H9 (cell line): ENCODE measurements around the gene DUS1L. TPM values are rescaled to one million over a fixed set of nuclear protein-coding genes. Genes with fewer than 3 reads are reported as not detected.

Experiments used
- DNase-seq: peaks from one replicate; pipeline ENCODE4 v3.0.0-alpha.2; 2017
- H2AFZ ChIP-seq: one replicate; pipeline ENCODE4 v1.6.1; 2013; ENCODE audit warnings: mild to moderate bottlenecking, low read length, control low read depth, moderate library complexity
- H2AK5ac ChIP-seq: 2 replicates; pipeline ENCODE4 v1.6.1; 2013; ENCODE audit warnings: low read length, control low read depth, mixed read lengths; ENCODE audit not compliant: insufficient read length
- H2BK120ac ChIP-seq: one replicate; pipeline ENCODE4 v1.6.1; 2013; ENCODE audit warnings: low read depth, mild to moderate bottlenecking, low read length, control low read depth, inconsistent platforms; ENCODE audit not compliant: poor library complexity, severe bottlenecking
- H2BK12ac ChIP-seq: 2 replicates; pipeline ENCODE4 v1.6.1; 2013; ENCODE audit warnings: low read length, control low read depth, mixed read lengths, low read depth; ENCODE audit not compliant: insufficient read length
- H2BK15ac ChIP-seq: 2 replicates; pipeline ENCODE4 v1.6.1; 2013; ENCODE audit warnings: low read depth, low read length, control low read depth
- H2BK20ac ChIP-seq: one replicate; pipeline ENCODE4 v1.6.1; 2013; ENCODE audit warnings: low read depth, mild to moderate bottlenecking, low read length, control low read depth, inconsistent platforms; ENCODE audit not compliant: poor library complexity, severe bottlenecking
- H2BK5ac ChIP-seq: 2 replicates; pipeline ENCODE4 v1.6.1; 2013; ENCODE audit warnings: low read length, control low read depth, mixed read lengths; ENCODE audit not compliant: insufficient read length
- H3K14ac ChIP-seq: 2 replicates; pipeline ENCODE4 v1.6.1; 2013; ENCODE audit warnings: low read length, control low read depth; ENCODE audit not compliant: insufficient read depth
- H3K18ac ChIP-seq: 2 replicates; pipeline ENCODE4 v1.6.1; 2013; ENCODE audit warnings: low read depth, mild to moderate bottlenecking, mixed read lengths, low read length, control low read depth; ENCODE audit not compliant: insufficient read length
- H3K23ac ChIP-seq: 2 replicates; pipeline ENCODE4 v1.6.1; 2013; ENCODE audit warnings: low read length, control low read depth, mixed read lengths, low read depth; ENCODE audit not compliant: insufficient read length
- H3K23me2 ChIP-seq: 2 replicates; pipeline ENCODE4 v1.6.1; 2013; ENCODE audit warnings: low read depth, mild to moderate bottlenecking, mixed read lengths, low read length, control low read depth; ENCODE audit not compliant: insufficient read length, poor library complexity, severe bottlenecking
- H3K27ac ChIP-seq: 2 replicates; pipeline ENCODE4 v1.5.1; 2013; ENCODE audit warnings: low read length, control low read depth, mixed read lengths, low read depth; ENCODE audit not compliant: insufficient read length
- H3K27me3 ChIP-seq: 2 replicates; pipeline ENCODE4 v1.6.1; 2013; ENCODE audit warnings: low read length, control low read depth, inconsistent platforms; ENCODE audit not compliant: insufficient read depth
- H3K4ac ChIP-seq: 2 replicates; pipeline ENCODE4 v1.6.1; 2013; ENCODE audit warnings: low read depth, mild to moderate bottlenecking, control low read depth, inconsistent platforms, low read length, moderate library complexity
- H3K4me1 ChIP-seq: 2 replicates; pipeline ENCODE4 v1.6.1; 2013; ENCODE audit warnings: low read length, control low read depth, inconsistent platforms; ENCODE audit not compliant: insufficient read depth
- H3K4me2 ChIP-seq: 2 replicates; pipeline ENCODE4 v1.6.1; 2013; ENCODE audit warnings: low read length, control low read depth, mixed read lengths; ENCODE audit not compliant: insufficient read length, insufficient read depth
- H3K56ac ChIP-seq: 2 replicates; pipeline ENCODE4 v1.6.1; 2013; ENCODE audit warnings: low read depth, mild to moderate bottlenecking, mixed read lengths, low read length, control low read depth; ENCODE audit not compliant: insufficient read length
- H3K79me1 ChIP-seq: 2 replicates; pipeline ENCODE4 v1.6.1; 2013; ENCODE audit warnings: low read depth, mild to moderate bottlenecking, moderate library complexity, low read length, control low read depth, inconsistent platforms; ENCODE audit not compliant: insufficient read depth, poor library complexity, severe bottlenecking
- H3K79me2 ChIP-seq: 2 replicates; pipeline ENCODE4 v1.6.1; 2013; ENCODE audit warnings: low read length, control low read depth, inconsistent platforms; ENCODE audit not compliant: insufficient read depth
- H3K9ac ChIP-seq: 2 replicates; pipeline ENCODE4 v1.6.1; 2013; ENCODE audit warnings: low read length, control low read depth, mixed read lengths; ENCODE audit not compliant: insufficient read length; ENCODE audit errors: extremely low read depth
- H3K9me3 ChIP-seq: one replicate; pipeline ENCODE4 v1.6.1; 2013; ENCODE audit warnings: low read depth, low read length, inconsistent platforms; ENCODE audit not compliant: control insufficient read depth
- H3T11ph ChIP-seq: one replicate; pipeline ENCODE4 v1.6.1; 2013; ENCODE audit warnings: mild to moderate bottlenecking, low read length, control low read depth, inconsistent platforms
- H4K20me1 ChIP-seq: one replicate; pipeline ENCODE4 v1.6.1; 2013; ENCODE audit not compliant: control insufficient read depth, insufficient read length, insufficient read depth
- H4K5ac ChIP-seq: 2 replicates; pipeline ENCODE4 v1.6.1; 2013; ENCODE audit warnings: low read depth, mild to moderate bottlenecking, mixed read lengths, low read length, control low read depth; ENCODE audit not compliant: insufficient read length
- H4K8ac ChIP-seq: replicated peaks from 2 replicates; pipeline ENCODE4 v1.6.1; 2013; ENCODE audit warnings: low read length, control low read depth, mixed read lengths, low read depth; ENCODE audit not compliant: insufficient read length
- H4K91ac ChIP-seq: 2 replicates; pipeline ENCODE4 v1.6.1; 2013; ENCODE audit warnings: low read depth, mild to moderate bottlenecking, moderate library complexity, mixed read lengths, low read length, control low read depth; ENCODE audit not compliant: insufficient read length
- H3K27ac Mint-ChIP-seq, 3 experiments: 2 replicates in 2 of 3; 3 replicates in 1 of 3; pipeline ENCODE4 v1.8.0; 2020 to 2021; ENCODE audit warnings: mixed read lengths in 3 of 3, mild to moderate bottlenecking in 1 of 3, moderate library complexity in 1 of 3
- H3K27me3 Mint-ChIP-seq: 2 replicates; pipeline ENCODE4 v1.8.0; 2021; ENCODE audit warnings: low read depth, mild to moderate bottlenecking, moderate library complexity, mixed read lengths
- H3K36me3 Mint-ChIP-seq, 3 experiments: 2 replicates in 2 of 3; 3 replicates in 1 of 3; pipeline ENCODE4 v1.8.0; 2020 to 2021; ENCODE audit warnings: low read depth in 3 of 3, mixed read lengths in 3 of 3; ENCODE audit not compliant: insufficient read depth in 1 of 3
- H3K4me1 Mint-ChIP-seq, 2 experiments: 2 replicates each; pipeline ENCODE4 v1.8.0; 2020; ENCODE audit warnings: mixed read lengths in 2 of 2
- H3K4me3 Mint-ChIP-seq, 2 experiments: 2 replicates in 1 of 2; 3 replicates in 1 of 2; pipeline ENCODE4 v1.8.0; 2020 to 2021; ENCODE audit warnings: mild to moderate bottlenecking in 2 of 2, mixed read lengths in 2 of 2, moderate library complexity in 1 of 2
- H3K9me3 Mint-ChIP-seq, 2 experiments: 2 replicates in 1 of 2; 3 replicates in 1 of 2; pipeline ENCODE4 v1.8.0; 2020; ENCODE audit warnings: mild to moderate bottlenecking in 2 of 2, mixed read lengths in 2 of 2, moderate library complexity in 1 of 2
- WGBS: extraction: QIAGEN DNeasy Blood & Tissue Kit; methylation state at CpG from one replicate; pipeline ENCODE4 v1.1.7; 2013; ENCODE audit warnings: missing lambda C conversion rate, low lambda C conversion rate, mixed read lengths; ENCODE audit not compliant: insufficient read length; ENCODE audit errors: extremely low coverage; 5-methylcytosine and 5-hydroxymethylcytosine counted together
- total RNA-seq: library from RNA; stranded (reverse); gene quantifications from 2 replicates; pipeline ENCODE4 v1.2.1, GENCODE V29; 2021
- TF ChIP-seq, protein P1 (sequence below): fragments of 200-600 bp; sonication (generic); conservative IDR thresholded peaks from 3 replicates; pipeline ENCODE4 v1.8.0; 2021; ENCODE audit warnings: antibody characterized with exemption, mild to moderate bottlenecking

Gene DUS1L
- total RNA-seq, 1 experiment from 2014 or later, result 103 TPM

DNA sequence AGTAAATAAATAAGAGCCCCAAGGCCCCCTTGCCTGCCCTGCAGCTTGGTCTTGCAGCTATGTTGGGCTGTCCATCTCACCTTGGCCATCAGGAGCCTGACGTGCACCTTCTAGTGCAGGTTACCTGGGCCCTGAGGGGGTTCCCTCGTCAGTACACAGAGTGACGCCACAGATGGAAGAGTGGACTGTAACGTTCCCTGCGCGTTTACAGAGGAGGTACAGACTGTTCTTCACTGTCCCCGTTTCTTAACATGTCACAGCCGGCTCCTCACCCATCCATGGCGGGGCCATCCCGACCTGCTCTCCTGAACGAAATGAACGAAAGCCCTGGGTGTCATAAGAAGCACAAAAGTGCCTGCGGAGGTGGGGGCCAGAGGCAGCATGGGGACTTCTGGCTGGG is 48.3 kb upstream of the DUS1L start:
- Histone ChIP-seq H3K23ac (no peak overlapping the region), H2BK5ac (no peak overlapping the region), H3K56ac (no peak overlapping the region), H2BK12ac (no peak overlapping the region), H3K14ac (no peak overlapping the region), H2AFZ (no peak overlapping the region), H3K4me1 (no peaks in the 10 kb centered on the region), H3K4me2 (no peak overlapping the region), H3K27ac (no peak overlapping the region), H4K20me1 (peaks cover 3% of the 10 kb centered on the region), H2AK5ac (no peak overlapping the region), H3K9ac (no peak overlapping the region), H3K18ac (no peak overlapping the region), H3K23me2 (no peaks in the 10 kb centered on the region), H2BK15ac (no peak overlapping the region), H3K27me3 (no peaks in the 10 kb centered on the region), H4K5ac (no peak overlapping the region), H3K9me3 (no peaks in the 10 kb centered on the region), H3K79me1 (no peaks in the 10 kb centered on the region), H2BK20ac (no peak overlapping the region), H4K91ac (no peak overlapping the region), H3K79me2 (no peaks in the 10 kb centered on the region), H2BK120ac (no peak overlapping the region), H4K8ac (no peak overlapping the region), H3T11ph (no peak overlapping the region), H3K4ac (no peak overlapping the region)
- no peak overlapping the region; a peak in 1 of 7 replicates for H3K27ac Mint-ChIP-seq
- TF ChIP-seq, protein P1, sequence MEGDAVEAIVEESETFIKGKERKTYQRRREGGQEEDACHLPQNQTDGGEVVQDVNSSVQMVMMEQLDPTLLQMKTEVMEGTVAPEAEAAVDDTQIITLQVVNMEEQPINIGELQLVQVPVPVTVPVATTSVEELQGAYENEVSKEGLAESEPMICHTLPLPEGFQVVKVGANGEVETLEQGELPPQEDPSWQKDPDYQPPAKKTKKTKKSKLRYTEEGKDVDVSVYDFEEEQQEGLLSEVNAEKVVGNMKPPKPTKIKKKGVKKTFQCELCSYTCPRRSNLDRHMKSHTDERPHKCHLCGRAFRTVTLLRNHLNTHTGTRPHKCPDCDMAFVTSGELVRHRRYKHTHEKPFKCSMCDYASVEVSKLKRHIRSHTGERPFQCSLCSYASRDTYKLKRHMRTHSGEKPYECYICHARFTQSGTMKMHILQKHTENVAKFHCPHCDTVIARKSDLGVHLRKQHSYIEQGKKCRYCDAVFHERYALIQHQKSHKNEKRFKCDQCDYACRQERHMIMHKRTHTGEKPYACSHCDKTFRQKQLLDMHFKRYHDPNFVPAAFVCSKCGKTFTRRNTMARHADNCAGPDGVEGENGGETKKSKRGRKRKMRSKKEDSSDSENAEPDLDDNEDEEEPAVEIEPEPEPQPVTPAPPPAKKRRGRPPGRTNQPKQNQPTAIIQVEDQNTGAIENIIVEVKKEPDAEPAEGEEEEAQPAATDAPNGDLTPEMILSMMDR, result no peak
- H3K9me3 Mint-ChIP-seq, result peaks cover 0 to 7% of the 10 kb centered on the region in 2 experiments; a peak in 2 of 5 replicates
- WGBS, result no CpG with 5 or more reads among the region's 13 CpGs
- H3K4me3 Mint-ChIP-seq, result no peak overlapping the region
- H3K4me1 Mint-ChIP-seq, result peaks cover 12 to 27% of the 10 kb centered on the region in 2 experiments
- DNase-seq, result peak; percentile 25
- peaks cover 69% of the 10 kb centered on the region for H3K27me3 Mint-ChIP-seq
- H3K36me3 Mint-ChIP-seq, result peaks cover 2 to 4% (median 2%) of the 10 kb centered on the region in 3 experiments; a peak in 5 of 7 replicates
